ENCODE data around the gene RCBTB2.

- TF ChIP-seq EP300 (IDR thresholded peaks at IDR 0.05) = no peak
- TF ChIP-seq POLR2A (IDR thresholded peaks at IDR 0.05) = no peak
- TF ChIP-seq CTCF (IDR thresholded peaks at IDR 0.05) = no peak
These were observed 25.9 kb downstream of the RCBTB2 start for GRCh38 chr13:48507021-48507420.
